GM12875 (cell line): ENCODE data around the gene CST9.

Experiments
- H3K4me3 ChIP-seq: one replicate; pipeline ENCODE4 v1.5.1; 2011; ENCODE audit warnings: low read depth, low read length, control low read depth
- CTCF ChIP-seq: IDR thresholded peaks from 2 replicates; pipeline ENCODE4 v1.5.1; 2011; ENCODE audit warnings: low read depth, mild to moderate bottlenecking, control low read depth, inconsistent platforms, low read length, moderate library complexity, borderline replicate concordance; ENCODE audit not compliant: insufficient read depth

CST9 gene, protein sequence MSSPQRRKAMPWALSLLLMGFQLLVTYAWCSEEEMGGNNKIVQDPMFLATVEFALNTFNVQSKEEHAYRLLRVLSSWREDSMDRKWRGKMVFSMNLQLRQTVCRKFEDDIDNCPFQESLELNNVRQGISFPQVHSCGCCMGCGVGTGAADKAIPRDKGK

GRCh38 chr20:23605867-23606651 is at the start of gene CST9:
Gene CST9, minus strand, starts transcription at chr20:23605917. Its CDS starts 53 bp downstream, at chr20:23605864.
- H3K4me3 ChIP-seq, result no peak within 1 kb of the TSS
- no peak for TF ChIP-seq CTCF

DNA sequence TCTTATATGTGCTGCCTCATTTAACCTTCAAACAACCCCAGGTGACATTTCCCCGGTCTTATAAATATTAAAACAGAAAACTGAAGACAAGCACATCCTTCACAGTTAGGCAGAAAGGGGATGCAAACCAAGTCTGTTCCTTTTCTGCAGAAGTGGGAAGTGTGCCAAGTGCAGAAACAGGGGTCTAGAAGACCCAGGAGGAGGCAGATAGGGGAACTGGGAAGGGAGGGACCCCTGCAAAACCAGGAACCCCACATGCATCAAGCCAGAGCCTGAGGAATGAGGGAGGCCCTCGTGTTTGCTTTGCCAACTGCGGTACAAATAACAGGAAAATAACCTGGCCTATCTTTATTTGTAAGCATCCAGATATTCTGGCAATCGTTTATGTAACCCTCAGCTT is 49.0 kb upstream of the CST9 start:
- TF ChIP-seq CTCF, result no peak
- no peak overlapping the region for H3K4me3 ChIP-seq

- no peak for TF ChIP-seq CTCF
Observed at GRCh38 chr20:23654000-23654399, 48.3 kb upstream of the CST9 start.

GRCh38 chr20:23653400-23653938 is 47.8 kb upstream of the CST9 start:
- TF ChIP-seq CTCF, result no peak

More at GRCh38 chr20:23654000-23654399, 48.3 kb upstream of the CST9 start:
- no peak overlapping the region for H3K4me3 ChIP-seq

GRCh38 chr20:23652926-23653325 is 47.2 kb upstream of the CST9 start:
- H3K4me3 ChIP-seq, result no peak overlapping the region
- no peak for TF ChIP-seq CTCF

More at GRCh38 chr20:23653400-23653938, 47.8 kb upstream of the CST9 start:
- H3K4me3 ChIP-seq, result no peak overlapping the region

DNA sequence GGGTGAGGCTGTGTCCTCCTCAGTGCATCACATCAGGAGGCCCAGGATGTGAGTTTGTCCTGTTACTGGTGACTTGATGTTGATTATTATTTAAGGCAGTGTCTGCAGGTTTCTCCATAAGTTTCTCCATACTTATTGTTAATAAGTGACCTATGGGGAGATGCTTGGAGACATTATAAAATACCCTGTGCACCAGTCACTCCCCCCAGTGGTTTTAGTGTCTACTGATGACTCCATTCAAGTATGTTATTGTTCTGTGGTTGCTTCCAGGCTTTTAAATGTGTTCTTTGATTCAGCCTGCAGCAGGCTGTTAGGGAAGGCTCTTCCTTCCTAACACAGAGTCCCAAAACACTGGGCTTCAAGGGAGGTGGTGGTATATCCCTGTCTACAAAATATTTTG is 46.7 kb upstream of the CST9 start:
- no peak for TF ChIP-seq CTCF

More for the DNA sequence above, 46.7 kb upstream of the CST9 start:
- no peak overlapping the region for H3K4me3 ChIP-seq
